Esophagus squamous epithelium (tissue), 4 donors: Measurements from ENCODE around the gene SERTAD3.

ENCODE experiments used
- CTCF ChIP-seq, 6 experiments: fragments of 450-650 bp in 4 of 6; fragments of 200-600 bp in 2 of 6; sonication (generic) in 2 of 6; IDR thresholded peaks; one replicate each; pipeline ENCODE4 v1.5.1; 2016 to 2019; ENCODE audit warnings: antibody characterized with exemption in 6 of 6, mild to moderate bottlenecking in 4 of 6, moderate library complexity in 4 of 6
- POLR2A ChIP-seq, 4 donors: fragments of 450-650 bp; IDR thresholded peaks; one replicate each; pipeline ENCODE4 v1.6.1; 2017; ENCODE audit warnings: antibody characterized with exemption in 4 of 4, mild to moderate bottlenecking in 4 of 4, moderate library complexity in 3 of 4

GRCh38 chr19:40489882-40490230 is 45.7 kb upstream of the SERTAD3 start:
- no peak for TF ChIP-seq CTCF (IDR thresholded peaks at IDR 0.05)
- no peak for TF ChIP-seq POLR2A (IDR thresholded peaks at IDR 0.05)
